ENCODE results near the gene ARL15. TPM values are rescaled to one million over a fixed set of nuclear protein-coding genes. Genes with fewer than 3 reads are reported as not detected.

Gene ARL15
- total RNA-seq, 1 experiment from 2014 or later = 6.9 TPM

- H3K27me3 ChIP-seq (ENCODE audit: low read length) = no peaks in the 10 kb centered on the region
- no peaks in the 10 kb centered on the region for H4K20me1 ChIP-seq (ENCODE audit: low read length)
- H3K9me3 ChIP-seq (ENCODE audit: low read length) = no peaks in the 10 kb centered on the region
- no peaks in the 10 kb centered on the region for H3K9me2 ChIP-seq (replicated peaks; ENCODE audit: low read length)
- BruUV-seq (replicated peaks) = no TSS peak
- DNase-seq (no peak), ATAC-seq (no peak)
- H3F3A ChIP-seq (ENCODE audit: low read length, unreplicated experiment) = no peaks in the 10 kb centered on the region
- no peak overlapping the region for H3K9ac ChIP-seq (ENCODE audit: low read length)
- no peak overlapping the region for H2AFZ ChIP-seq (ENCODE audit: low read length)
- H3K27ac ChIP-seq (ENCODE audit: low read length) = no peak overlapping the region
- no peak overlapping the region for H3K4me2 ChIP-seq (ENCODE audit: low read length)
- no peaks in the 10 kb centered on the region for H3K4me1 ChIP-seq (ENCODE audit: insufficient read depth, low read length)
- CTCF ChIA-PET = no interaction called here
- no peaks in the 10 kb centered on the region for H3K79me2 ChIP-seq (ENCODE audit: low read length)
- POLR2A ChIA-PET (ENCODE audit: unreplicated experiment) = no interaction called here
- H3K36me3 ChIP-seq (ENCODE audit: low read depth, low read length) = no peaks in the 10 kb centered on the region
- no peak for TF ChIP-seq EZH2phosphoT487 (IDR thresholded peaks at IDR 0.05; ENCODE audit: borderline replicate concordance, low read length)
- no peak for TF ChIP-seq CTCF (conservative IDR thresholded peaks at IDR 0.05; ENCODE audit: low read depth, low read length)
- TF ChIP-seq EZH2 (IDR thresholded peaks at IDR 0.05; ENCODE audit: low read length, unreplicated experiment) = no peak
- H3K4me3 ChIP-seq (ENCODE audit: low read length) = no peak overlapping the region
- intact Hi-C loops (cut with micrococcal nuclease) = no loop called here
These were observed 288.8 kb downstream of the ARL15 start for GRCh38 chr5:54021431-54022164.

GRCh38 chr5:54018438-54018837 lies 291.9 kb downstream of the ARL15 start:
- no peaks in the 10 kb centered on the region for H3K4me1 ChIP-seq (ENCODE audit: insufficient read depth, low read length)
- ChIA-PET POLR2A (ENCODE audit: unreplicated experiment) (no interaction called here), CTCF (no interaction called here)
- no peaks in the 10 kb centered on the region for H3F3A ChIP-seq (ENCODE audit: low read length, unreplicated experiment)
- no peak overlapping the region for H3K9ac ChIP-seq (ENCODE audit: low read length)
- H3K79me2 ChIP-seq (ENCODE audit: low read length) = no peaks in the 10 kb centered on the region
- H3K27ac ChIP-seq (ENCODE audit: low read length) = no peak overlapping the region
- ATAC-seq = no peak
- H3K27me3 ChIP-seq (ENCODE audit: low read length) = no peaks in the 10 kb centered on the region
- H4K20me1 ChIP-seq (ENCODE audit: low read length) = no peaks in the 10 kb centered on the region
- no peak overlapping the region for H3K4me2 ChIP-seq (ENCODE audit: low read length)
- H3K9me2 ChIP-seq (replicated peaks; ENCODE audit: low read length) = no peaks in the 10 kb centered on the region
- no peak overlapping the region for H2AFZ ChIP-seq (ENCODE audit: low read length)
- TF ChIP-seq CTCF (conservative IDR thresholded peaks at IDR 0.05; ENCODE audit: low read depth, low read length) (no peak), EZH2 (IDR thresholded peaks at IDR 0.05; ENCODE audit: low read length, unreplicated experiment) (no peak), EZH2phosphoT487 (IDR thresholded peaks at IDR 0.05; ENCODE audit: borderline replicate concordance, low read length) (no peak)
- no peaks in the 10 kb centered on the region for H3K9me3 ChIP-seq (ENCODE audit: low read length)
- intact Hi-C loops (cut with micrococcal nuclease) = no loop called here
- H3K4me3 ChIP-seq (ENCODE audit: low read length) = no peak overlapping the region
- no TSS peak for BruUV-seq (replicated peaks)
- DNase-seq = no peak
- H3K36me3 ChIP-seq (ENCODE audit: low read depth, low read length) = no peaks in the 10 kb centered on the region; the same call in 1 of the 2 replicates

GRCh38 chr5:54017580-54017979 lies 292.8 kb downstream of the ARL15 start:
- intact Hi-C loops (cut with micrococcal nuclease) = no loop called here
- Histone ChIP-seq H3K79me2 (ENCODE audit: low read length) (no peaks in the 10 kb centered on the region), H3K4me1 (ENCODE audit: insufficient read depth, low read length) (no peaks in the 10 kb centered on the region), H3K27me3 (ENCODE audit: low read length) (no peaks in the 10 kb centered on the region), H3K27ac (ENCODE audit: low read length) (no peak overlapping the region), H3K9me3 (ENCODE audit: low read length) (no peaks in the 10 kb centered on the region), H3K9ac (ENCODE audit: low read length) (no peak overlapping the region), H3F3A (ENCODE audit: low read length, unreplicated experiment) (no peaks in the 10 kb centered on the region), H3K4me2 (ENCODE audit: low read length) (no peak overlapping the region), H3K9me2 (replicated peaks; ENCODE audit: low read length) (no peaks in the 10 kb centered on the region), H4K20me1 (ENCODE audit: low read length) (no peaks in the 10 kb centered on the region), H3K36me3 (ENCODE audit: low read depth, low read length) (no peaks in the 10 kb centered on the region; the same call in 1 of the 2 replicates), H3K4me3 (ENCODE audit: low read length) (no peak overlapping the region), H2AFZ (ENCODE audit: low read length) (no peak overlapping the region)
- no peak for DNase-seq
- ATAC-seq = no peak
- CTCF ChIA-PET = no interaction called here
- BruUV-seq (replicated peaks) = no TSS peak
- POLR2A ChIA-PET (ENCODE audit: unreplicated experiment) = no interaction called here
- TF ChIP-seq CTCF (conservative IDR thresholded peaks at IDR 0.05; ENCODE audit: low read depth, low read length) = no peak
- TF ChIP-seq EZH2phosphoT487 (IDR thresholded peaks at IDR 0.05; ENCODE audit: borderline replicate concordance, low read length) = no peak
- TF ChIP-seq EZH2 (IDR thresholded peaks at IDR 0.05; ENCODE audit: low read length, unreplicated experiment) = no peak

All from PC-3 (cell line).